Measurements from ENCODE around the gene CRHR1.

The CRHR1 gene

DNA sequence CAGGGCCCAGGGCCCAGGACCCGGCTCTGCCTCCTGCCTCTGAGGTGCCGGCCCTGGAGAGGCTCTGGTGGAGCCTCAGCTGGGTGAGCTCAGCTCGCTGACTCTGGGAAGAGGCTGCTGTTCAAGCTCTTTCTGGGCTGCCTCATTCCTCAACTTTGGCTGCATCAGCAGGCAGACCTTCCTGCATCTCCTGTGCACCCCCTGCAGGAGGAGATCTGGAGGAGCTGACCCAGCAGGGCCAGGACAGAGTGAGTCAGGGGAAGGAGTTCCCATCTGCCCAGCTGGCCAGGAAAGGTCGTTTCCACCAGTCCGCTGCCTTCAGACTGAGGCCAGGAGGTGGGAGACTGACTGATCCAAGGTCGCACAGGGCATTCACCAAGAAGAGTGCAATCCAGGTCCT, 10.7 kb downstream of the CRHR1 start:
- Histone ChIP-seq H3K36me3 (ENCODE audit: control insufficient read depth, insufficient read depth, low read length) (no peaks in the 10 kb centered on the region), H3K4me1 (ENCODE audit: control insufficient read depth, insufficient read depth, low read length) (no peaks in the 10 kb centered on the region), H3K4me3 (ENCODE audit: insufficient read depth, low read depth, low read length) (no peak overlapping the region), H3K27me3 (ENCODE audit: control insufficient read depth, insufficient read depth, low read length, poor library complexity, severe bottlenecking) (peaks cover 15% of the 10 kb centered on the region), H3K27ac (ENCODE audit: insufficient read depth, low read depth, low read length, poor library complexity, severe bottlenecking) (no peak overlapping the region), H3K9me3 (ENCODE audit: control insufficient read depth, low read length) (no peaks in the 10 kb centered on the region)
- WGBS, 2 experiments = 77 to 79% methylated on average over 6 of the region's 6 CpGs

GRCh38 chr17:45800816-45801215, 16.7 kb downstream of the CRHR1 start:
- no peaks in the 10 kb centered on the region for H3K4me1 ChIP-seq (ENCODE audit: control insufficient read depth, insufficient read depth, low read length)
- no peaks in the 10 kb centered on the region for H3K36me3 ChIP-seq (ENCODE audit: control insufficient read depth, insufficient read depth, low read length)
- no peak overlapping the region for H3K27ac ChIP-seq (ENCODE audit: insufficient read depth, low read depth, low read length, poor library complexity, severe bottlenecking)
- WGBS, 2 experiments = 75 to 84% methylated on average over 2 of the region's 2 CpGs
- H3K4me3 ChIP-seq (ENCODE audit: insufficient read depth, low read depth, low read length) = no peak overlapping the region
- no peaks in the 10 kb centered on the region for H3K9me3 ChIP-seq (ENCODE audit: control insufficient read depth, low read length)
- H3K27me3 ChIP-seq (ENCODE audit: control insufficient read depth, insufficient read depth, low read length, poor library complexity, severe bottlenecking) = no peaks in the 10 kb centered on the region

- Histone ChIP-seq H3K27ac (ENCODE audit: insufficient read depth, low read depth, low read length, poor library complexity, severe bottlenecking) (no peak overlapping the region), H3K9me3 (ENCODE audit: control insufficient read depth, low read length) (no peaks in the 10 kb centered on the region), H3K4me3 (ENCODE audit: insufficient read depth, low read depth, low read length) (no peak overlapping the region), H3K36me3 (ENCODE audit: control insufficient read depth, insufficient read depth, low read length) (no peaks in the 10 kb centered on the region), H3K4me1 (ENCODE audit: control insufficient read depth, insufficient read depth, low read length) (no peaks in the 10 kb centered on the region), H3K27me3 (ENCODE audit: control insufficient read depth, insufficient read depth, low read length, poor library complexity, severe bottlenecking) (no peaks in the 10 kb centered on the region)
- 90 to 92% methylated on average over 8 of the region's 8 CpGs for WGBS, 2 experiments
Measured at GRCh38 chr17:45801421-45801820, 17.3 kb downstream of the CRHR1 start.

DNA sequence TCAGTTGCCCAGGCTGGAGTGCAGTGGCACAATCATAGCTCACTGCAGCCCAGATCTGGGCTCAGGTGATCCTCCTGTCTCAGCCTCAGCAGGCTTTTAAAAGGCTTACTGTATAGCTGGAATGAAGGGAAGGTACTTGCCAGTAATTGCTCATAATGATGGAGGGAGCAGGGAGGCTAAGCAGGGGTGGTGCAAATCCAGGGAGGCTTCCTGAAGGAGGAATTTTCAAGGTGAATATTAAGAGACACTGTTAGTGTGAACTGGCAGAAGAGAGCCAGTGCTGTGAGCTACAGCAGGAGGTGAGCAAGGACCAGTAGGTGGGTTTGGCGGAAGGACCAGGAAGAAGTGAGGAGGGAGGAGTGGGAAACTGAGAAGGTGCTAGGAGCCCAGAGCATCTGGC, 24.7 kb downstream of the CRHR1 start:
- Histone ChIP-seq H3K27ac (ENCODE audit: insufficient read depth, low read depth, low read length, poor library complexity, severe bottlenecking) (no peak overlapping the region), H3K36me3 (ENCODE audit: control insufficient read depth, insufficient read depth, low read length) (no peaks in the 10 kb centered on the region), H3K4me1 (ENCODE audit: control insufficient read depth, insufficient read depth, low read length) (peaks cover 4% of the 10 kb centered on the region), H3K4me3 (ENCODE audit: insufficient read depth, low read depth, low read length) (no peak overlapping the region), H3K9me3 (ENCODE audit: control insufficient read depth, low read length) (no peaks in the 10 kb centered on the region), H3K27me3 (ENCODE audit: control insufficient read depth, insufficient read depth, low read length, poor library complexity, severe bottlenecking) (no peaks in the 10 kb centered on the region)
- WGBS, 2 experiments = 87 to 96% methylated on average over 1 of the region's 1 CpG

GRCh38 chr17:45809499-45809898, 25.4 kb downstream of the CRHR1 start:
- Histone ChIP-seq H3K4me3 (ENCODE audit: insufficient read depth, low read depth, low read length) (no peak overlapping the region), H3K27me3 (ENCODE audit: control insufficient read depth, insufficient read depth, low read length, poor library complexity, severe bottlenecking) (no peaks in the 10 kb centered on the region), H3K36me3 (ENCODE audit: control insufficient read depth, insufficient read depth, low read length) (no peaks in the 10 kb centered on the region), H3K4me1 (ENCODE audit: control insufficient read depth, insufficient read depth, low read length) (peaks cover 6% of the 10 kb centered on the region), H3K27ac (ENCODE audit: insufficient read depth, low read depth, low read length, poor library complexity, severe bottlenecking) (no peak overlapping the region), H3K9me3 (ENCODE audit: control insufficient read depth, low read length) (no peaks in the 10 kb centered on the region)
- WGBS, 2 experiments = 94 to 96% methylated on average over 15 of the region's 15 CpGs

GRCh38 chr17:45812102-45812501, 28.0 kb downstream of the CRHR1 start:
- H3K27me3 ChIP-seq (ENCODE audit: control insufficient read depth, insufficient read depth, low read length, poor library complexity, severe bottlenecking) = no peaks in the 10 kb centered on the region
- H3K27ac ChIP-seq (ENCODE audit: insufficient read depth, low read depth, low read length, poor library complexity, severe bottlenecking) = no peak overlapping the region
- H3K4me1 ChIP-seq (ENCODE audit: control insufficient read depth, insufficient read depth, low read length) = peaks cover 6% of the 10 kb centered on the region
- no peak overlapping the region for H3K4me3 ChIP-seq (ENCODE audit: insufficient read depth, low read depth, low read length)
- no peaks in the 10 kb centered on the region for H3K9me3 ChIP-seq (ENCODE audit: control insufficient read depth, low read length)
- H3K36me3 ChIP-seq (ENCODE audit: control insufficient read depth, insufficient read depth, low read length) = no peaks in the 10 kb centered on the region
- WGBS, 2 experiments = 53 to 73% methylated on average over 2 to 3 of the region's 3 CpGs

DNA sequence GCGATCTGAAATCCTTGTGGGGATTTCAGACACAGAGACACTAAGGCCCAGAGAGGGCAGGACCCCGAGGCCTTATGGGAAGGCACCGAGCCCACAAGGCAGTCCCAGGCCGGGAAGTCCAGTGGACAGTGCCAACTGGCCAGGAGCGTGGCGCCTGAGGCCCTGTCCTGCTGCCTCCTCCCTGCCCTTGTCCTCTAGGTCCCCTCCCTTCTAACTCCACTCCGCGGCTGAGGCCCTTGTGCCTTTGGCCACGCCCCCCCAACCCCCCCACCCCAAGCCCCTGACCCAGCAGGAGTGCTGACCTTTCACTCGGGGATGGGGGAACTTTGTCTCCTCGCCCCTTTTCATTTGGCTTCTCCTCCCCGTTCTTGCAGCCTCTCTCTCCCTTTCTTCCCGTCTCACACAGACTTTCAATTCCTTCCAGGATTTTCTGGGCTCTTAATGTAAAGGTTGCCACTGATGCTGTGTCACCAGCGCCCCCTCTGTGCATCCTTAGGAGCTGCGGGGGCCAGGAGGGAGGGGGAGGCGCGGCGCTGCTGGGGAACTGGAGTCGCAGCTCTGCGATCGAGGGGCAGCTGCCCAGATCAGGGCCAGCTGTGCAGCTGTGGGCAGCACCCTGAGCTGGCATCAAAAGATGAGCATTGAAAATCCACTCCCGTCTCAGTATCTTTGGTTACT, 29.1 kb downstream of the CRHR1 start:
- Histone ChIP-seq H3K27ac (ENCODE audit: insufficient read depth, low read depth, low read length, poor library complexity, severe bottlenecking) (no peak overlapping the region), H3K9me3 (ENCODE audit: control insufficient read depth, low read length) (no peaks in the 10 kb centered on the region), H3K4me3 (ENCODE audit: insufficient read depth, low read depth, low read length) (no peak overlapping the region), H3K36me3 (ENCODE audit: control insufficient read depth, insufficient read depth, low read length) (no peaks in the 10 kb centered on the region), H3K27me3 (ENCODE audit: control insufficient read depth, insufficient read depth, low read length, poor library complexity, severe bottlenecking) (no peaks in the 10 kb centered on the region), H3K4me1 (ENCODE audit: control insufficient read depth, insufficient read depth, low read length) (peaks cover 6% of the 10 kb centered on the region)
- WGBS, 2 experiments = 25 to 26% methylated on average over 22 of the region's 22 CpGs

GRCh38 chr17:45814622-45815606, 30.8 kb downstream of the CRHR1 start:
- H3K4me1 ChIP-seq (ENCODE audit: control insufficient read depth, insufficient read depth, low read length) = peaks cover 6% of the 10 kb centered on the region
- H3K9me3 ChIP-seq (ENCODE audit: control insufficient read depth, low read length) = no peaks in the 10 kb centered on the region
- H3K27ac ChIP-seq (ENCODE audit: insufficient read depth, low read depth, low read length, poor library complexity, severe bottlenecking) = no peak overlapping the region
- no peaks in the 10 kb centered on the region for H3K36me3 ChIP-seq (ENCODE audit: control insufficient read depth, insufficient read depth, low read length)
- H3K4me3 ChIP-seq (ENCODE audit: insufficient read depth, low read depth, low read length) = no peak overlapping the region
- 93% methylated on average over 17 of the region's 17 CpGs for WGBS, 2 experiments
- H3K27me3 ChIP-seq (ENCODE audit: control insufficient read depth, insufficient read depth, low read length, poor library complexity, severe bottlenecking) = no peaks in the 10 kb centered on the region

DNA sequence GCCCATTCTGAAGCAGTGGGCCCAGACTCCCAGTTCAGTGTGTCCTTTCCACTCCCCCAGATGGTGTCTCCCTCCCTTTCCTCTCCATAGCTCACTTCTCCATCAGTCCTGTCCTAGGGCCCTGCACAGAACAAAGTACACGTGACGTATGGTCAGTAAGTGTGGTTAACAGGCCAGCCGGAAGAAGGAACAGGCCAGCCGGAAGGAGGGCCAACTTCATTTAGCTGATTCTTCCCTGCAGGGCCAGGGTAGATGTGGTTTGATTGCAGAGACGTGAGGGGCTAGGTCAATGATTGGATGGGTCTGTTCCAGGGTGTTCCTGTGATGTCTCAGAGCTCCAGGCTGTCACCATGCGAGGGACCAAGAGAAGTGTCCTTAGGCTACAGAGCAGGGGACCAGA, 31.6 kb downstream of the CRHR1 start:
- Histone ChIP-seq H3K27ac (ENCODE audit: insufficient read depth, low read depth, low read length, poor library complexity, severe bottlenecking) (no peak overlapping the region), H3K9me3 (ENCODE audit: control insufficient read depth, low read length) (no peaks in the 10 kb centered on the region), H3K4me1 (ENCODE audit: control insufficient read depth, insufficient read depth, low read length) (peaks cover 6% of the 10 kb centered on the region), H3K36me3 (ENCODE audit: control insufficient read depth, insufficient read depth, low read length) (no peaks in the 10 kb centered on the region), H3K27me3 (ENCODE audit: control insufficient read depth, insufficient read depth, low read length, poor library complexity, severe bottlenecking) (no peaks in the 10 kb centered on the region), H3K4me3 (ENCODE audit: insufficient read depth, low read depth, low read length) (no peak overlapping the region)
- 86 to 87% methylated on average over 6 of the region's 6 CpGs for WGBS, 2 experiments

- H3K27ac ChIP-seq (ENCODE audit: insufficient read depth, low read depth, low read length, poor library complexity, severe bottlenecking) = no peak overlapping the region
- H3K4me3 ChIP-seq (ENCODE audit: insufficient read depth, low read depth, low read length) = no peak overlapping the region
- no peaks in the 10 kb centered on the region for H3K36me3 ChIP-seq (ENCODE audit: control insufficient read depth, insufficient read depth, low read length)
- H3K4me1 ChIP-seq (ENCODE audit: control insufficient read depth, insufficient read depth, low read length) = peaks cover 6% of the 10 kb centered on the region
- no peaks in the 10 kb centered on the region for H3K9me3 ChIP-seq (ENCODE audit: control insufficient read depth, low read length)
- WGBS, 2 experiments = 87 to 88% methylated on average over 6 of the region's 6 CpGs
- H3K27me3 ChIP-seq (ENCODE audit: control insufficient read depth, insufficient read depth, low read length, poor library complexity, severe bottlenecking) = no peaks in the 10 kb centered on the region
Measured at GRCh38 chr17:45818041-45818440, 33.9 kb downstream of the CRHR1 start.

Measured in ectodermal cell (in vitro differentiated cells).